ENCODE measurements around the gene FKBP8. TPM values are rescaled to one million over a fixed set of nuclear protein-coding genes. Genes with fewer than 3 reads are reported as not detected.
A peak's percentile ranks its signal among the peaks of the same experiment; 100 is the strongest.

FKBP8 gene
- total and polyA plus RNA-seq, 4 donors = 59.1 to 225 (median 101) TPM

GRCh38 chr19:18514800-18515682 is 28.3 kb downstream of the FKBP8 start (continued):
- peak; percentile 66 for TF ChIP-seq ZBTB33 (IDR thresholded peaks at IDR 0.05)
- TF ChIP-seq RXRA (IDR thresholded peaks at IDR 0.05) = peak; percentile 97 to 98
- no peak for TF ChIP-seq TAF1 (conservative IDR thresholded peaks at IDR 0.05)
- TF ChIP-seq HNF4G (IDR thresholded peaks at IDR 0.05) = peak; percentile 33

DNA sequence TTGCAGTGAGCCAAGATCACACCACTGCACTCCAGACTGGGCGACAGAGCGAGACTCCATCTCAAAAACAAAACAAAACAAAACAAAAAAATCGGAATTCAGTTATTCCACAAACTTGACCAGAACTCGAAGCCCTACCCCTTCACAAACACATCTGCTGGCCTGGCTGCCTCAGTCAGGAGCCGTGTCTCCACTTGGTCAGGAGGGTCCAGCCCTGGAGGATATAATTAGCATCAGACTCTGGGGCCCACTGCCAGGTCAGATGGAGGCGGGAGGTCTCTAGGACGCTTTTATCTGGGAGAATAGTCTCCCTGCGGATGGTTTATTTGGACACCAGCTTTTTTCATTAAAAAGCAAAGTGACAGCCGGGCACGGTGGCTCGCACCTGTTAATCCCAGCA is 29.5 kb downstream of the FKBP8 start:
- no peaks in the 10 kb centered on the region for H3K27me3 ChIP-seq (ENCODE audit: control insufficient read depth in 4 of 4, insufficient read depth in 4 of 4, low read length in 3 of 4)
- TF ChIP-seq NR2F2 (IDR thresholded peaks at IDR 0.05) = no peak
- TF ChIP-seq CTCF (IDR thresholded peaks at IDR 0.05; ENCODE audit: low read depth, low read length, missing input control) = no peak
- no peak for TF ChIP-seq TAF1 (conservative IDR thresholded peaks at IDR 0.05)
- TF ChIP-seq RAD21 (IDR thresholded peaks at IDR 0.05) = no peak
- TF ChIP-seq, protein P1, sequence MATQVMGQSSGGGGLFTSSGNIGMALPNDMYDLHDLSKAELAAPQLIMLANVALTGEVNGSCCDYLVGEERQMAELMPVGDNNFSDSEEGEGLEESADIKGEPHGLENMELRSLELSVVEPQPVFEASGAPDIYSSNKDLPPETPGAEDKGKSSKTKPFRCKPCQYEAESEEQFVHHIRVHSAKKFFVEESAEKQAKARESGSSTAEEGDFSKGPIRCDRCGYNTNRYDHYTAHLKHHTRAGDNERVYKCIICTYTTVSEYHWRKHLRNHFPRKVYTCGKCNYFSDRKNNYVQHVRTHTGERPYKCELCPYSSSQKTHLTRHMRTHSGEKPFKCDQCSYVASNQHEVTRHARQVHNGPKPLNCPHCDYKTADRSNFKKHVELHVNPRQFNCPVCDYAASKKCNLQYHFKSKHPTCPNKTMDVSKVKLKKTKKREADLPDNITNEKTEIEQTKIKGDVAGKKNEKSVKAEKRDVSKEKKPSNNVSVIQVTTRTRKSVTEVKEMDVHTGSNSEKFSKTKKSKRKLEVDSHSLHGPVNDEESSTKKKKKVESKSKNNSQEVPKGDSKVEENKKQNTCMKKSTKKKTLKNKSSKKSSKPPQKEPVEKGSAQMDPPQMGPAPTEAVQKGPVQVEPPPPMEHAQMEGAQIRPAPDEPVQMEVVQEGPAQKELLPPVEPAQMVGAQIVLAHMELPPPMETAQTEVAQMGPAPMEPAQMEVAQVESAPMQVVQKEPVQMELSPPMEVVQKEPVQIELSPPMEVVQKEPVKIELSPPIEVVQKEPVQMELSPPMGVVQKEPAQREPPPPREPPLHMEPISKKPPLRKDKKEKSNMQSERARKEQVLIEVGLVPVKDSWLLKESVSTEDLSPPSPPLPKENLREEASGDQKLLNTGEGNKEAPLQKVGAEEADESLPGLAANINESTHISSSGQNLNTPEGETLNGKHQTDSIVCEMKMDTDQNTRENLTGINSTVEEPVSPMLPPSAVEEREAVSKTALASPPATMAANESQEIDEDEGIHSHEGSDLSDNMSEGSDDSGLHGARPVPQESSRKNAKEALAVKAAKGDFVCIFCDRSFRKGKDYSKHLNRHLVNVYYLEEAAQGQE (IDR thresholded peaks at IDR 0.05) = no peak
- TF ChIP-seq EGR1 (IDR thresholded peaks at IDR 0.05; ENCODE audit: low read depth in 2 of 2) = no peak
- no peak for TF ChIP-seq YY1 (IDR thresholded peaks at IDR 0.05)
- no peak for TF ChIP-seq HNF4A (conservative IDR thresholded peaks at IDR 0.05)
- TF ChIP-seq ZBTB33 (IDR thresholded peaks at IDR 0.05) = no peak
- H3K9ac ChIP-seq (ENCODE audit: low read depth in 1 of 2, low read length in 2 of 2) = no peak overlapping the region
- 80% methylated on average over 11 of the region's 11 CpGs for WGBS
- H3K4me1 ChIP-seq (ENCODE audit: control insufficient read depth in 4 of 4, insufficient read depth in 4 of 4, low read length in 3 of 4) = peaks cover 15 to 54% (median 38%) of the 10 kb centered on the region in 4 donors
- no peak overlapping the region for H3K4me3 ChIP-seq (ENCODE audit: low read depth in 1 of 3, low read length in 3 of 3)
- H3K36me3 ChIP-seq (ENCODE audit: control insufficient read depth in 4 of 4, insufficient read depth in 3 of 4, low read depth in 1 of 4, low read length in 3 of 4) = no peaks in the 10 kb centered on the region
- DNase-seq (ENCODE audit: low spot score) = no peak
- no peaks in the 10 kb centered on the region for H3K9me3 ChIP-seq (ENCODE audit: control insufficient read depth in 4 of 4, low read length in 3 of 4)
- peak overlapping the region; percentile 93 to 96 for H3K27ac ChIP-seq (ENCODE audit: low read depth in 1 of 2, low read length in 2 of 2)
